Measurements from ENCODE around the gene CYP2S1.
"Not testable (repeated sequence)": the region's sequence is repeated elsewhere in the genome, so short reads cannot be mapped to it uniquely, and the experiment has no call there.

CYP2S1 gene

GRCh38 chr19:41226874-41227390 is 33.9 kb downstream of the CYP2S1 start:
- DNase-seq: no peak

DNA sequence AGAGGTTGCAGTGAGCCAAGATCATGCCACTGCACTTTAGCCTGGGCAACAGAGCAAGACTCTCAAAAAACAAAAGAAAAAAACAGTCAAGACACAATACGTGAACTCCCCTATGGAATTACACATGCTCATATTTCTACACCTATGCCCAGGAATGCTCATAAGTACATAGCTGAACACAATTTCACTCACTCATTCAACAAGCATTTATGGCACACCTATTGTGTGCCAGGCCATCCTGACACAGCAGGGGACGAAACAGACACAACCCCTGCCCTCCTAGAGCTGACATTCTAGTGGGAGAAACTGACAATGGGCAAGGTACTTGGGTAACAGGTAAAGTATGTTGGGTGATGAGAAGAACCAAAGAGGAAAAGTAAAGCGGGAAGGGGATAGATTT is 35.5 kb downstream of the CYP2S1 start:
- DNase-seq: no peak

GRCh38 chr19:41229338-41229737 is 36.3 kb downstream of the CYP2S1 start:
- not testable (repeated sequence) for DNase-seq

DNA sequence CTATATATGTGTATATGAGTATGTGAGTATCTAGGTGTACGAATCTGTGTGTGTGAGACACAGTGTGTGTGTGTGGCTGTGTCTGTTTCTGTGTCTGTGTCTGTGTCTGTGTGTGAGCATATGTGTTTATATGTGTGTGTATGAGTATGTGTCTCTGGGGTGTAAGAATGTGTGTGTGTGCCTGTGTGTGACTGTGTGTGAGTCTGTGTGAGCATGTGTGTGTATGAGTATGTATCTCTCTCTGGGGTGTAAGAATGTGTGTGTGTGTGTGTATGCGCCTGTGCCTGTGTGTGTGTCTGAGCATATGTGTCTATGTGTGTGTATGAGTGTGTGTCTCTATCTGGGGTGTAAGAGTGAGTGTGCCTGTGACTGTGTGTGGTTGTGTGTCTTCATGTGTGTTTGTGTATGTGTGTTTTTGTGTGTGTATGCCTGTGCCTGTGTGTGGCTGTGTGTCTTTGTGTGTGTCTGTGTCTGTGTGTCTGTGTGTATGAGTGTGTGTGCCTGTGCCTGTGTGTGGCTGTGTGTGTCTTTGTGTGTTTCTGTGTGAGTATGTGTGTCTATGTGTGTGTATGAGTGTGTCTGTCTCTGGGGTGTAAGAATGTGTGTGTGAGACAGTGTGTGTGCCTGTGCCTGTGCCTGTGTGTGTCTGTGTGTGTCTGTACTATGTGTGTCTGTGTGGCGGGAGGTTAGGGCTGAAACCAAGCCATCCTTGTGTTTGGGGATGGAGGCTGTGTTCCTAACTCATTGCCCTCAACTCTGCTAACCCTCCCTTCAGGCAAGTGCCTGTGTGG is 37.2 kb downstream of the CYP2S1 start:
- no peak for DNase-seq

GRCh38 chr19:41232686-41233085 is 39.7 kb downstream of the CYP2S1 start:
- DNase-seq: no peak

DNA sequence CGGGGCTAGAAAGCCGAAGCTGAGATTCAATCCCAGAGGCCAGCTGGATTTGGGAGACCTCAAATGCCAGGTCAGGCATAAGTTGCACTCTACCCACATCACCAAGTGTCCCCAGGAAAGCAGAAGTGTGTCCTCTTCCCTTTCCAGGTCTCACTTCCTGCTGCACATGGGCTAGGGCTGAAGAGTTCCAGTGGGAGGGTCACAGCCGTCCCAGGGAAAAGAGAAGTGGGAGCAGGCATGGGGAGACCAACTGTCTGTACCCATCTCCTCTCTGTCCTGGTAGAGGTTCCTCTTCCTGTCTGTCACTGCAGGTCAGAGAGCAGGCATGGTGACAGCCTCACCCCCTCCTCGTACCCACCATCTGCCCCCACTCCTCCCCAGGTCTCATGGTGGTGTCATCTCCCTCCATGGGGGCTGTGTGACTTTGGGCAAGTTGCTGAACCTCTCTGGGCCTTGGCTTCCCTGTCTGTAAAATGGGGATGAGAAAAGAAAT is 40.8 kb downstream of the CYP2S1 start:
- DNase-seq: no peak

- no peak for DNase-seq
Observed at GRCh38 chr19:41234512-41235168, 41.6 kb downstream of the CYP2S1 start.

GRCh38 chr19:41235480-41235879 is 42.5 kb downstream of the CYP2S1 start:
- DNase-seq: no peak

GRCh38 chr19:41238244-41238643 is 45.2 kb downstream of the CYP2S1 start:
- DNase-seq: no peak

GRCh38 chr19:41239363-41239762 is 46.3 kb downstream of the CYP2S1 start:
- DNase-seq: no peak

DNA sequence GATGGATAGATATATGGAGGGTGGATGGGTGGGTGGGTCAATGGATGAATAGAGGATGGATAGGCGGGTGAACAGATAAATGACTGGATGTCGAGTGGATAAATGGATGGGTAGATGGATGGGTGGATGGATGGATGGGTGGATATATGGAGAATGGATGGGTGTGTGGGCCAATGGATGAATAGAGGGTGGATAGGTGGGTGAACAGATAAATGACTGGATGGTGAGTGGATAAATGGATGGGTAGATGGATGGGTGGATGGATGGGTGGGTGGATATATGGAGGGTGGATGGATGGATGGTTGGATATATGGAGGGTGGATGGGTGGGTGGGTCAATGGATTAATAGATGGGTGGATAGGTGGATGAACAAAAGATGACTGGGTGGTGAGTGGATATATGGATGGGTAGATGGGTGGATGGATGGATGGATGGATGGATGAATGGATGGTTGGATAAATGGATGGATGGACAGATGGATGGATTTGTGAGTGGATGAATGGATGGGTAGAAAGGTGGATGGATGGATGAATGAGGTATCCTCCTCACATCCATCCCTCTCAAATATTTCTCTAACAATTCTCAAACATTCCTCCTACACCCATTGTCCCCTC is 47.0 kb downstream of the CYP2S1 start:
- no peak for DNase-seq

DNA sequence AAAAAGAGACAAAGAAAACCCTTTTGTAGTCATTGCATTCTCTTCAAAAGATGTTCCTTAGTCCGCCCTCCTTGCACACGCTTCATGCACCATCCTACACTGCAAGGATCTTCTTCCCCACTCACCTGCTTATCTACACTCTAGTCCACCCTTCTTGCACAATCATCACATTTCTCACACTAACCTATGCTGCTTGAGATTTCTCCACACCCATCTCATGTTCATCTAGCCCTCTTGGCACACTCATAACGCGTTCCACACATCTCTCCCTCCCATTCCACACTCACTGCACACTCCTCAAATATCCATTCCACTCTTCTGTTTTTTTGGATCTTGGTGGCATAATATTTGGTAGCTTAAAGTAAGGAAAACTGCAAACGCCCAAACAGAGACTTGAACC is 48.8 kb downstream of the CYP2S1 start:
- no peak for DNase-seq

- DNase-seq: no peak
Observed at GRCh38 chr19:41244117-41244516, 51.1 kb downstream of the CYP2S1 start.

GRCh38 chr19:41245843-41246242 is 52.8 kb downstream of the CYP2S1 start:
- no peak for DNase-seq

DNA sequence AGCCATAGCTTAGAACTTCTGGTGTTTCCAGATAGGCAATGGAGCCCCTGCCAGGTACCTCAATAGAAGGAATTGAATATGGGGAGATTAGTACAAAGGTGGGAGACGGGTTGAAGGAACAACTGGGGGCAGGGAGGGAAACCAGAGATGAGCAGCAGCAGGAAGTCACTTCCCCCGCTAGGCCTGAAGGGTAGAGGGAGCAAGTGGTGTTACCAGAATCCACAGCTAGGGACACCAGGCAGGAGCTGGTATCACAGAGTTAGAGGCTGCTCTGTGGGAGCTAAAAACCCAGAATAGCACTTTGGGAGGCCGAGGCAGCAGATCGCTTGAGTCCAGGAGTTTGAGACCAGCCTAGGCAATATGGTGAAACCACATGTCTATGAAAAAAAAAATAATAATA is 55.9 kb downstream of the CYP2S1 start:
- no peak for DNase-seq

DNA sequence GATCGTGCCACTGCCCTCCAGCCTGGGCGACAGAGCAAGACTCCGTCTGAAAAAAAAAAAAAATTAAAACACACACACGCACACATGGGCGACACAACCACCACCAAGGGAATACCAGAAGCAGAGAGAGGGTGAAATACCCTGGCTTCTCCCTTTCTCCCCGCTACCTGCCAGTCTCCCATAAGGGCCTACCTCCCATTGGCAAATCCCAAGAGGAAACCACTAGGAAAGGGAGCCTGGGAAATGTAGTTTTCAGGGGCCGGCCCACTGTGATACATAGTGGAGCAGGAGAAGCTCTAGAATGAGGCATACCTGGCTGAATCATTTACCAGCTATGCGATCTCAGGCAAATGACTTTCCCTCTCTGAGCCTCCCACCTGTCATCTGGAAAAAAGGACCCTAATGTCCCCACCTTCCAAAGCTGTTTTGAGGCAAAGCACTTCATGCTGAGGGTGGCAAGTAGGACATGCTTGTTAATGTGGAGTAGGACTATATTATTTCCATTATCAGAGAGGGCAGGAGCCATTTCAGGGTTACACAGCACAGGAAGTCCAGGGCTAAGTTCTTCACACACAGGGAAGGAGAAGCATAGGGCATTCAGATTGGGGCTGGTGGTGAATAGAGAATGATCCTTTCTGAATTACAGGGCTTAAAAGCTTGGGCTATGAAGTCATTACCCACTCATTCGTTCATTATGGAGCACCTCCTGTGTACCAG is 56.8 kb downstream of the CYP2S1 start:
- no peak for DNase-seq

GRCh38 chr19:41253660-41254059 is 60.6 kb downstream of the CYP2S1 start:
- no peak for DNase-seq

GRCh38 chr19:41255171-41255570 is 62.2 kb downstream of the CYP2S1 start:
- no peak for DNase-seq

Data from DMS79 (cell line).